Colonic mucosa (tissue), 4 donors: ENCODE data around the gene KCNC3. TPM values are rescaled to one million over a fixed set of nuclear protein-coding genes. Genes with fewer than 3 reads are reported as not detected.

Experiments
- DNase-seq: peaks from one replicate; pipeline ENCODE4 v3.0.0-alpha.2; 2020
- H3K27ac ChIP-seq: fragments of 200-600 bp; one replicate; pipeline ENCODE4 v1.8.0; 2021
- H3K27me3 ChIP-seq: fragments of 200-600 bp; one replicate; pipeline ENCODE4 v1.8.0; 2021
- H3K36me3 ChIP-seq: fragments of 200-600 bp; one replicate; pipeline ENCODE4 v1.8.0; 2021
- H3K4me1 ChIP-seq: fragments of 200-600 bp; one replicate; pipeline ENCODE4 v1.8.0; 2021; ENCODE audit warnings: mild to moderate bottlenecking
- H3K4me3 ChIP-seq: fragments of 200-600 bp; one replicate; pipeline ENCODE4 v1.8.0; 2021
- H3K9ac ChIP-seq, 2 donors: one replicate each; pipeline ENCODE4 v1.7.0; 2013; ENCODE audit warnings: control low read depth in 2 of 2, low read depth in 2 of 2, low read length in 2 of 2
- H3K9me3 ChIP-seq: fragments of 200-600 bp; one replicate; pipeline ENCODE4 v1.8.0; 2021
- intact Hi-C: fragments of 100-400 bp; cut with DNase I; formaldehyde crosslinking; loops from one replicate; pipeline ENCODE4 v1.14.1; 2022
- total RNA-seq, 2 donors: library from RNA; stranded (reverse); fragmentation: NEBNext Ultra II Directional in 1 of 2; extraction: Animal tissue kit (Norgen Biotek cat#: 25700) in 1 of 2; gene quantifications; one replicate each; pipeline ENCODE4 v1.2.1, GENCODE V29; 2021
- TF ChIP-seq, protein P1 (sequence below): fragments of 200-600 bp; IDR thresholded peaks from one replicate; pipeline ENCODE4 v1.8.0; 2022; ENCODE audit warnings: antibody characterized with exemption, mild to moderate bottlenecking
- donor health status: healthy.
- donor health status: DM: no; HTN: no; CAD: no.
- donor health status: DM: no; HTN: no; CAD: no.

The KCNC3 gene
- total RNA-seq, 2 donors from 2014 or later: 0.61 to 1.0 TPM

DNA sequence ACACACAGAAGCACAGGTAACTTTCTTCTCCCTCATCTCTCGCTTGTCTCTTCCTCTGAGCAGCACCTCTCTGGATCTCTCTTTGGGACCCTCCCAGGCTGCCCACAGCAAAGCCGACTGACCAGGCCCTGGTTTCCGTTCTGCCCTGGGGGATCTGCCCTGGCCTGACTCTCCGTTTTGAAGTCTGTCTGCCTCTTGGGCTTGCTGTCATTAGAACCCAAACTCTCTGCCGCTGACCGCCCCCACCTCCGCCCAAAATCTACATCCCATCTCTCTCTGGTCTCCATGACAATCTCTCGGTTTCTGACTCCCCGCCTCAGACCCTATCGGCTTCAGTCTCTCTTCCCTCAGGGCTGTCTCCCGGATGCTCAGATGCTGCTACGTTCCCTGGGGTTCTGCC is 6.9 kb downstream of the KCNC3 start:
- Histone ChIP-seq H3K4me1 (no peaks in the 10 kb centered on the region), H3K36me3 (no peaks in the 10 kb centered on the region), H3K9ac (no peak overlapping the region), H3K27me3 (peaks cover 16% of the 10 kb centered on the region), H3K9me3 (no peaks in the 10 kb centered on the region), H3K27ac (no peak overlapping the region), H3K4me3 (no peak overlapping the region)
- TF ChIP-seq, protein P1, sequence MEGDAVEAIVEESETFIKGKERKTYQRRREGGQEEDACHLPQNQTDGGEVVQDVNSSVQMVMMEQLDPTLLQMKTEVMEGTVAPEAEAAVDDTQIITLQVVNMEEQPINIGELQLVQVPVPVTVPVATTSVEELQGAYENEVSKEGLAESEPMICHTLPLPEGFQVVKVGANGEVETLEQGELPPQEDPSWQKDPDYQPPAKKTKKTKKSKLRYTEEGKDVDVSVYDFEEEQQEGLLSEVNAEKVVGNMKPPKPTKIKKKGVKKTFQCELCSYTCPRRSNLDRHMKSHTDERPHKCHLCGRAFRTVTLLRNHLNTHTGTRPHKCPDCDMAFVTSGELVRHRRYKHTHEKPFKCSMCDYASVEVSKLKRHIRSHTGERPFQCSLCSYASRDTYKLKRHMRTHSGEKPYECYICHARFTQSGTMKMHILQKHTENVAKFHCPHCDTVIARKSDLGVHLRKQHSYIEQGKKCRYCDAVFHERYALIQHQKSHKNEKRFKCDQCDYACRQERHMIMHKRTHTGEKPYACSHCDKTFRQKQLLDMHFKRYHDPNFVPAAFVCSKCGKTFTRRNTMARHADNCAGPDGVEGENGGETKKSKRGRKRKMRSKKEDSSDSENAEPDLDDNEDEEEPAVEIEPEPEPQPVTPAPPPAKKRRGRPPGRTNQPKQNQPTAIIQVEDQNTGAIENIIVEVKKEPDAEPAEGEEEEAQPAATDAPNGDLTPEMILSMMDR: no peak
- intact Hi-C loops: no loop called here
- no peak for DNase-seq

GRCh38 chr19:50321831-50322230 is 7.3 kb downstream of the KCNC3 start:
- Histone ChIP-seq H3K4me3 (no peak overlapping the region), H3K4me1 (no peaks in the 10 kb centered on the region), H3K9ac (no peak overlapping the region), H3K27ac (no peak overlapping the region), H3K36me3 (no peaks in the 10 kb centered on the region), H3K9me3 (no peaks in the 10 kb centered on the region), H3K27me3 (peaks cover 12% of the 10 kb centered on the region)
- DNase-seq: no peak
- TF ChIP-seq, protein P1: no peak
- intact Hi-C loops: no loop called here

DNA sequence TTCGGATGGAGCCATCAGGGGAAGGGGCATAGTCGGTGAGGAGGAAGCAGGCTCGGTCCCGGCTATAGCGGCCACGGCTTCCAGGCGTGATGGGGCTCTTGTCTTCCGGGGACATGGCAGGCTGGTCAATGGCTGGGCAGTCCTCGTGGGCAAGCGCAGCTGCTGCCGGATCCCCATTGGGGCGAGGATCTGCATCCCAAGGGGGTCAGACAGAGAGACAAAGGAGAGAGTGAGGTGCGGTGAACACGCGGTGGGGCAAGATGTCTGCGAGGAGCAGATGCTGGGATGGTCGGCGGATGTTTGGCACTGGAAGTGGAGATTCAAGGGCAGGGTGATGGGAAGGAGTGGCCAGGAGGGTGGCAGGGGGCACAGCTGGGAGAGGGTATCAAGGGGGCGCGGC is 8.6 kb downstream of the KCNC3 start:
- H3K4me3 ChIP-seq: no peak overlapping the region
- no peak overlapping the region for H3K27ac ChIP-seq
- H3K4me1 ChIP-seq: no peaks in the 10 kb centered on the region
- no peaks in the 10 kb centered on the region for H3K27me3 ChIP-seq
- DNase-seq: no peak
- no peak overlapping the region for H3K9ac ChIP-seq
- TF ChIP-seq, protein P1: no peak
- intact Hi-C loops: no loop called here
- H3K9me3 ChIP-seq: no peaks in the 10 kb centered on the region
- no peaks in the 10 kb centered on the region for H3K36me3 ChIP-seq

DNA sequence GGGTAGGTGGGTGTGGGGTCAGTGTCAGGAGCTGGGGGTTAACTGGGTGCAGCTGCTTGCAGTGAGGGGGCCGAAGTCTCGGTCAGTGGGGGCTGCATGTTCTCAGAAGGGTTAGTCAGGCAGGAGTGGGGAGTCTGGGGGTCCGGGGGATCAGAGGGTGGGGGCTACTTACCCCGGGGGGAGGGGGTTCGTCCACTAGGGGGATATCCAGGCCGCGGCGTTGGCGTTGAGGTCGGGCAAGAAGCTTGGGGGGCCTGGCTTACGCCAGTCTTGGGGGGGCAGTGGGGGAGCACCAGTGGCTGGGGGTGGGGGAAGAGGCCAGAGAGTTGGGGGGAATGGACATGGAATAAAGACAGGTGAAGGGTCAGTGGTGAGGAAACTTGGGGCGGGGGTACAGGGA is 9.1 kb downstream of the KCNC3 start:
- Histone ChIP-seq H3K36me3 (no peaks in the 10 kb centered on the region), H3K27me3 (no peaks in the 10 kb centered on the region), H3K9ac (no peak overlapping the region), H3K4me3 (no peak overlapping the region), H3K9me3 (no peaks in the 10 kb centered on the region), H3K27ac (no peak overlapping the region), H3K4me1 (no peaks in the 10 kb centered on the region)
- TF ChIP-seq, protein P1: no peak
- intact Hi-C loops: no loop called here
- no peak for DNase-seq

DNA sequence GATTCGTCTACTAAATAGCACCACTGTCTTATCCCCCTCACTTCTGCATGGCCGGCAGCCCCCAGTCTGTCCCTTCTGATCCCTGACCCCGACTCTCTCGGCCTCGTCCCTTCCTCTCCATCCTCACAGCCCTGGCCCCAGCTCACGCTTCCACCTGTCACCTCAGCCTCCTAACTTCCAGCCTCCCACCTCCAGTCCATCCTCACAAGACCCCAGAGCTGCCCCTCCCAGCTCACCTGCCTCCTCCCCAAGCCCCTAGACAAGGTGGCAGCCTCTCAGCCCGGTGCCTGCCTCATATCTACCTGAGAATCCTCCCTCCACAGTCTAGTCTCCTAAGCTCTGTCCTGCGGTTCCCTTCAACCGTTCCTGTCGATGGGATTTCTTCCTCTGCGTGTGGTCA is 10.0 kb downstream of the KCNC3 start:
- no peak for DNase-seq
- TF ChIP-seq, protein P1: no peak
- Histone ChIP-seq H3K4me1 (no peaks in the 10 kb centered on the region), H3K4me3 (no peak overlapping the region), H3K9ac (no peak overlapping the region), H3K36me3 (no peaks in the 10 kb centered on the region), H3K27me3 (no peaks in the 10 kb centered on the region), H3K9me3 (no peaks in the 10 kb centered on the region), H3K27ac (no peak overlapping the region)
- intact Hi-C loops: no loop called here

- Histone ChIP-seq H3K4me3 (no peak overlapping the region), H3K27me3 (no peaks in the 10 kb centered on the region), H3K36me3 (no peaks in the 10 kb centered on the region), H3K9me3 (no peaks in the 10 kb centered on the region), H3K27ac (no peak overlapping the region), H3K4me1 (no peaks in the 10 kb centered on the region), H3K9ac (no peak overlapping the region)
- DNase-seq: no peak
- TF ChIP-seq, protein P1: no peak
- intact Hi-C loops: no loop called here
Measured at GRCh38 chr19:50318438-50318837, 10.7 kb downstream of the KCNC3 start.
